GM23338 (cell line): ENCODE results near the gene TMCC1.

Experiments used
- CREB1 ChIP-seq: fragments of 250-450 bp; sonication (Bioruptor Pico); IDR thresholded peaks from 2 replicates; pipeline ENCODE4 v1.5.0; 2020; ENCODE audit warnings: low read depth, mild to moderate bottlenecking, moderate library complexity
- CTCF ChIP-seq, 2 experiments: fragments of 200-600 bp in 1 of 2; sonication (generic) in 1 of 2; conservative IDR thresholded peaks; 2 replicates each; pipeline versions ENCODE4 v1.5.1 to v1.6.1; 2016 to 2017; ENCODE audit warnings: antibody characterized with exemption in 2 of 2, low read depth in 2 of 2, mild to moderate bottlenecking in 2 of 2, moderate library complexity in 1 of 2
- ETS1 ChIP-seq: IDR thresholded peaks from 2 replicates; pipeline ENCODE4 v1.6.1; 2016; ENCODE audit warnings: antibody characterized with exemption
- EZH2 ChIP-seq: fragments of 200-600 bp; sonication (generic); IDR thresholded peaks from one replicate; pipeline ENCODE4 v1.8.0; 2017; ENCODE audit warnings: antibody characterized with exemption, mild to moderate bottlenecking, low read depth; ENCODE audit not compliant: unreplicated experiment
- EZH2phosphoT487 ChIP-seq: fragments of 200-600 bp; sonication (generic); IDR thresholded peaks from one replicate; pipeline ENCODE4 v1.8.1; 2018; ENCODE audit warnings: antibody characterized with exemption; ENCODE audit not compliant: unreplicated experiment
- JUNB ChIP-seq: IDR thresholded peaks from one replicate; pipeline ENCODE4 v1.6.1; 2016; ENCODE audit warnings: antibody characterized with exemption; ENCODE audit not compliant: unreplicated experiment
- POLR2AphosphoS5 ChIP-seq: IDR thresholded peaks from 2 replicates; pipeline ENCODE4 v1.6.1; 2016; ENCODE audit warnings: antibody characterized with exemption, low read depth
- REST ChIP-seq: IDR thresholded peaks from one replicate; pipeline ENCODE4 v1.6.1; 2018; ENCODE audit warnings: antibody characterized with exemption; ENCODE audit not compliant: unreplicated experiment
- ZNF114 ChIP-seq: fragments of 250-450 bp; sonication (Bioruptor Pico); IDR thresholded peaks from 2 replicates; pipeline ENCODE4 v1.5.0; 2020; ENCODE audit warnings: mild to moderate bottlenecking, moderate library complexity

- TF ChIP-seq CTCF (conservative IDR thresholded peaks at IDR 0.05; ENCODE audit: low read depth in 2 of 2), result no peak
- no peak for TF ChIP-seq EZH2
- no peak for TF ChIP-seq EZH2phosphoT487
- no peak for TF ChIP-seq POLR2AphosphoS5
- no peak for TF ChIP-seq REST
- no peak for TF ChIP-seq JUNB
- no peak for TF ChIP-seq ETS1
- TF ChIP-seq CREB1 (CRISPR knock-in tag), result no peak
- TF ChIP-seq ZNF114, result no peak
These were observed 14.9 kb upstream of the TMCC1 start for GRCh38 chr3:129908417-129908816.
